ENCODE results near the gene TBC1D20. TPM values are rescaled to one million over a fixed set of nuclear protein-coding genes. Genes with fewer than 3 reads are reported as not detected.

The TBC1D20 gene
- total RNA-seq, 4 donors from 2014 or later, result 37.2 to 60.6 (median 53.3) TPM

- DNase-seq (ENCODE audit: low spot score), result no peak
- TF ChIP-seq, protein P1, sequence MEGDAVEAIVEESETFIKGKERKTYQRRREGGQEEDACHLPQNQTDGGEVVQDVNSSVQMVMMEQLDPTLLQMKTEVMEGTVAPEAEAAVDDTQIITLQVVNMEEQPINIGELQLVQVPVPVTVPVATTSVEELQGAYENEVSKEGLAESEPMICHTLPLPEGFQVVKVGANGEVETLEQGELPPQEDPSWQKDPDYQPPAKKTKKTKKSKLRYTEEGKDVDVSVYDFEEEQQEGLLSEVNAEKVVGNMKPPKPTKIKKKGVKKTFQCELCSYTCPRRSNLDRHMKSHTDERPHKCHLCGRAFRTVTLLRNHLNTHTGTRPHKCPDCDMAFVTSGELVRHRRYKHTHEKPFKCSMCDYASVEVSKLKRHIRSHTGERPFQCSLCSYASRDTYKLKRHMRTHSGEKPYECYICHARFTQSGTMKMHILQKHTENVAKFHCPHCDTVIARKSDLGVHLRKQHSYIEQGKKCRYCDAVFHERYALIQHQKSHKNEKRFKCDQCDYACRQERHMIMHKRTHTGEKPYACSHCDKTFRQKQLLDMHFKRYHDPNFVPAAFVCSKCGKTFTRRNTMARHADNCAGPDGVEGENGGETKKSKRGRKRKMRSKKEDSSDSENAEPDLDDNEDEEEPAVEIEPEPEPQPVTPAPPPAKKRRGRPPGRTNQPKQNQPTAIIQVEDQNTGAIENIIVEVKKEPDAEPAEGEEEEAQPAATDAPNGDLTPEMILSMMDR (IDR thresholded peaks at IDR 0.05), result no peak
- no peak for ATAC-seq (ENCODE audit: low FRiP score)
Measured at GRCh38 chr20:440636-441035, 21.7 kb downstream of the TBC1D20 start.

GRCh38 chr20:440148-440547 lies 22.2 kb downstream of the TBC1D20 start:
- TF ChIP-seq, protein P1 (IDR thresholded peaks at IDR 0.05), result no peak

DNA sequence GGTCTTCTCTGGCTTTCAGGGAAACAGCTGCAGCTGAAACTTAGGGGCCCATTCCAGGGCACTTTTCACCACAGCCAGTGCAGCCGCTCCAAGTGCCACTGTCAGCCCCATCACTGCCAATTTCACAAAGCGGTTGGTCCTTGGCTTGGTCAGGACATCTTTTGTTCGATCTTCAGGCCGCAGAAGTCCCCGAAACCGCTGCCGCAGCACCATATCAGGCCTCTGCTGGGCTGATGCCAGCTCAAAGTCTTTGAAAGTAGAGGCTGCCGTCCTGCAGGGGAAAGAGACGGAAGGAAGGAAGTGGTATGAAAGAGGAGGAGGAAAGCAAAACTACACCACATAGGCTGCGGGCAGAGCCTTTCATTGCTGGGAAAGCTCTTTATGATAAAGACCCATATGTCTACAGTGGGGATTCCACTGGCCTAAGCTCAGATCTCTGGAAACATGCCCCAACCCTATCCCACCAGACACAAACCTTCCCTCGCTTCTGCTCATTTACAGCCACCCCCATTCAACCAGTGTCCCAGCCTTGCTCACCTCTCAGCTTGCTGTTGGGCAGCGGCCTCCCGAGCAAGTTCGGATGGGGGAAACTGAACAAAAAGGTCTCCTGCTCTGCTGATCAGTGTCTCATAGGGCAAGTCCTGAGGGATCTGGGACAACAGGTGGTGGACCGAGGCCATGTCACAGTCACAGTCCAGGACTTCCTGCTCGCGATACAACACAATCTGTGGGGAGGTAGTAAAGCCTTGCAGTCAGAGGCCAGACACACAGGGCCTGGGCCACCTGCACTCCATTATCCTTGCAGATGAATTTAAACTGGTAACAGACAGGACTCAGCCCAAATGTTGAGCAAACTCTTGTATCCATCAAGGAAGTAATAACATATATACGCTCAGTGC lies 23.5 kb downstream of the TBC1D20 start:
- no peak for DNase-seq (ENCODE audit: low spot score)
- no peak for ATAC-seq (ENCODE audit: low FRiP score)
- TF ChIP-seq, protein P1 (IDR thresholded peaks at IDR 0.05), result no peak

More at GRCh38 chr20:440148-440547, 22.2 kb downstream of the TBC1D20 start:
- DNase-seq (ENCODE audit: low spot score), result no peak
- ATAC-seq (ENCODE audit: low FRiP score), result no peak

DNA sequence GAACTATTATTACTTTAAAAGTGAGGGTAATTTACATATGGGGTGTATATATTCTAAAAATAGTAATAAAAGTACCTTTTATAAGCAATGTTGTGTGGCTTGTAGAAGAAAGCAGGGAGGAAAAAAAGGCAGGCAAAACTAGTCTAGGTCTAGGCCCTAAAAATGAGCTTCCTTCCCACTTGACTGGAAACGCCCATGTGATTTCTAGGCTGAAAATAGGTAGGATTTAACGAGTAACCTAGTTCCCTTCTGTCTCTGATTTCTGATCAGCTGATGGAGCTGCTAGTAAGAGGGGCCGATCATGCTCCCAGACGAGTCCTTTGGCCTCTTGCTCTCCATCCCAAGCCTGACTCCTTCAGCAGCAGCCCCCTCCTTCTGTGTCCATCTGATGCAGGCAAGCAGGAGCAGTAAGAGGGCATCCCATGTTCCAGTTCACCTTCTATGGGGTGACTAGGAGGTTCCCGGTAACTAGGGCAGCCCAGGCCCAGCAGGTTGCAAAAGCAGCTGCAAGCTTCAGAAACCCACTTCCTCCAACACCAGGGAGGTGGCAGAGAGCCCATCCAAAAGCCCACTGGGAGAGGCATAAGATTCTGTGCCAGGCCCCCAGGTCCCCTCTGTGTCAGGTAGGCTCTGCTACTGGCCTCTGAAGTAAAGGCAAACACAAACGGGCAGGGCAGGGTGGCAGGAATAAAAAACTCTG lies 24.4 kb downstream of the TBC1D20 start:
- no peak for DNase-seq (ENCODE audit: low spot score)
- TF ChIP-seq, protein P1 (IDR thresholded peaks at IDR 0.05), result no peak
- no peak for ATAC-seq (ENCODE audit: low FRiP score)

DNA sequence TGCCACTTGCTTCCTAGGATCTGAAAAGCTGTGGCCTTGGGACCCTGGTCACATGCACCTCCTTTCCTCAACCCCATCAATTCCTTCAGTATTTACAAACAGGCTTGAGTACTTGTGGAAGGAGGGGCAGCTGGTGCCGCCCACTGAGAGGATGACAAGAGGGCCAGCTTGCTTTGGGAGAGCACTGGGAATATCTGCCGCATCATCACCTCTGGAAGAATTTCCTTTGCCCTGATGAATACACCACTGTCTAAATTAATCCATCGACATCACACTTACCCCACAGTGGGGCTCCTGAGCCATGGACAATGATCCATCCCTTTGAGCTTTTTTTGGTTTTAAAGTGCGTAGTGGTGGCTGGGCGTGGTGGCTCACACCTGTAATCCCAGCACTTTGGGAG lies 25.9 kb downstream of the TBC1D20 start:
- no peak for ATAC-seq (ENCODE audit: low FRiP score)
- TF ChIP-seq, protein P1 (IDR thresholded peaks at IDR 0.05), result no peak

DNA sequence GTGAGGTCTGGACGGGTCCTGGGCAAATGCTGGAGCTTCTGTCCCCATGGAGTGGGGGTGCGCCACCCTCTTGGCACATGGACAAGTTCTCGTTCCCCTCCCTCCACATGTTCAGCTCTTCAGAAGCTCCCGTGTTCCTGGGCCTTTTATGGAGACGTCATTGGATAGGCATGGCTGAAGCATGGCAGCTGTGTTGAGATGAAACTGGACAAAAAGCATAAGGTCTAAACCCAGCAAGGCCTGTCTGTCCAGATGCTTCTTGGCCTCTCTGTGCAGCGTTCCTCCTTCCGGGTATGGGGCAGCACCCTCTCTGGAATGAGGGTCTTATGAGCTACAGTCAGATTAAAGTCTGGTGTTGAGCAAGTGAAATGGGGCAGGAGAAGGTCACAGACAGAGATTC lies 26.8 kb downstream of the TBC1D20 start:
- no peak for ATAC-seq (ENCODE audit: low FRiP score)
- TF ChIP-seq, protein P1 (IDR thresholded peaks at IDR 0.05), result no peak
- DNase-seq (ENCODE audit: low spot score), result no peak

More for the DNA sequence above, 25.9 kb downstream of the TBC1D20 start:
- DNase-seq (ENCODE audit: low spot score), result no peak

All from omental fat pad (tissue), 4 donors.